T-cell (primary cell): ENCODE measurements around the gene ZCRB1. TPM values are rescaled to one million over a fixed set of nuclear protein-coding genes. Genes with fewer than 3 reads are reported as not detected.

Experiments
- ATAC-seq, 4 experiments: fragments of 200-7000 bp in 3 of 4; fragments of 150-1000 bp in 1 of 4; cut with Tn5 transposase; replicated peaks in 1 of 4; 1 replicate in 3 of 4; 2 replicates in 1 of 4; pipeline ENCODE4 v1.10.0; 2021; ENCODE audit warnings: moderate library complexity in 3 of 4, mild to moderate bottlenecking in 2 of 4, moderate number of reproducible peaks in 1 of 4
- CTCF ChIA-PET, 2 donors: fragments of 300-600 bp; sonication (Branson Sonifier 250); formaldehyde crosslinking; loops; one replicate each; lab custom pipeline; 2022; ENCODE audit warnings: antibody characterized with exemption in 2 of 2; lab: Charles Lee
- POLR2A ChIA-PET, 2 donors: fragments of 300-600 bp; sonication (Branson Sonifier 250); formaldehyde crosslinking; loops; one replicate each; lab custom pipeline; 2022; ENCODE audit warnings: antibody characterized with exemption in 2 of 2; lab: Charles Lee
- DNase-seq, 35 experiments: peaks; one replicate each; pipeline versions ENCODE4 v3.0.0 to v3.0.0-alpha.2; 2013 to 2023
- H3K27ac ChIP-seq: one replicate; pipeline ENCODE4 v1.5.1; 2013; ENCODE audit warnings: low read length
- H3K27me3 ChIP-seq, 2 experiments: replicated peaks in 1 of 2; 1 replicate in 1 of 2; 2 replicates in 1 of 2; pipeline versions ENCODE4 v1.6.1 to v1.7.0; 2013; ENCODE audit warnings: low read length in 1 of 2, mixed read lengths in 1 of 2; ENCODE audit not compliant: control insufficient read depth in 2 of 2, insufficient read depth in 2 of 2; ENCODE audit errors: extremely low read depth in 1 of 2
- H3K36me3 ChIP-seq, 2 donors: 1 replicate in 1 of 2; 2 replicates in 1 of 2; pipeline versions ENCODE4 v1.6.1 to v1.7.0; 2013; ENCODE audit warnings: low read length in 1 of 2; ENCODE audit not compliant: control insufficient read depth in 2 of 2, insufficient read depth in 1 of 2; ENCODE audit errors: extremely low read depth in 1 of 2
- H3K4me1 ChIP-seq, 2 experiments: 1 replicate in 1 of 2; 2 replicates in 1 of 2; pipeline versions ENCODE4 v1.6.1 to v1.7.0; 2013; ENCODE audit warnings: low read length in 2 of 2, mixed read lengths in 1 of 2; ENCODE audit not compliant: insufficient read depth in 2 of 2, control insufficient read depth in 1 of 2; ENCODE audit errors: extremely low read depth in 1 of 2
- H3K4me3 ChIP-seq, 2 donors: 1 replicate in 1 of 2; 2 replicates in 1 of 2; pipeline versions ENCODE4 v1.5.1 to v1.7.0; 2013; ENCODE audit warnings: mild to moderate bottlenecking in 2 of 2, low read length in 1 of 2, moderate library complexity in 1 of 2; ENCODE audit not compliant: control insufficient read depth in 1 of 2; ENCODE audit errors: extremely low read depth in 1 of 2
- H3K9me3 ChIP-seq: 2 replicates; pipeline ENCODE4 v1.7.0; 2013
- H3K27ac Mint-ChIP-seq, 2 donors: one replicate each; pipeline ENCODE4 v1.8.0; 2020 to 2021; ENCODE audit warnings: mild to moderate bottlenecking in 2 of 2, mixed read lengths in 2 of 2
- H3K27me3 Mint-ChIP-seq, 2 donors: one replicate each; pipeline ENCODE4 v1.8.0; 2021 to 2022; ENCODE audit warnings: mixed read lengths in 2 of 2
- H3K36me3 Mint-ChIP-seq: one replicate; pipeline ENCODE4 v1.8.0; 2021; ENCODE audit warnings: mixed read lengths
- H3K4me1 Mint-ChIP-seq, 3 donors: one replicate each; pipeline ENCODE4 v1.8.0; 2020 to 2022; ENCODE audit warnings: mixed read lengths in 3 of 3, mild to moderate bottlenecking in 1 of 3
- H3K4me3 Mint-ChIP-seq, 3 donors: one replicate each; pipeline ENCODE4 v1.8.0; 2020 to 2022; ENCODE audit warnings: mild to moderate bottlenecking in 3 of 3, mixed read lengths in 3 of 3, moderate library complexity in 3 of 3
- H3K9me3 Mint-ChIP-seq, 3 donors: one replicate each; pipeline ENCODE4 v1.8.0; 2020 to 2022; ENCODE audit warnings: mixed read lengths in 3 of 3
- WGBS: methylation state at CpG from one replicate; pipeline ENCODE4 v1.1.5; 2013; ENCODE audit warnings: missing lambda C conversion rate; ENCODE audit not compliant: insufficient coverage; 5-methylcytosine and 5-hydroxymethylcytosine counted together
- total RNA-seq, 35 experiments: library from RNA in 6 of 35; stranded (reverse) in 6 of 35; fragments of 120-200 nt in 1 of 35; gene quantifications; one replicate each; pipeline versions ENCODE4 v1.2.1 to v1.2.4 and lab custom pipeline; 2013 to 2026

The ZCRB1 gene
- total RNA-seq, 5 donors from 2014 or later (not counting 1 experiment from before 2014, with no cell fraction given) = 24.5 to 36.0 (median 29.4) TPM

- Histone ChIP-seq H3K4me3 (no peak overlapping the region), H3K27ac (no peak overlapping the region), H3K27me3 (no peaks in the 10 kb centered on the region), H3K4me1 (peaks cover 16 to 24% of the 10 kb centered on the region in 2 experiments), H3K9me3 (no peaks in the 10 kb centered on the region), H3K36me3 (peaks cover 0 to 5% of the 10 kb centered on the region in 2 donors)
- DNase-seq (no peak), ATAC-seq (no peak)
- H3K27me3 Mint-ChIP-seq = no peaks in the 10 kb centered on the region
- no peak overlapping the region for H3K27ac Mint-ChIP-seq
- H3K9me3 Mint-ChIP-seq = no peaks in the 10 kb centered on the region
- ChIA-PET CTCF (no interaction called here), POLR2A (interaction anchor here in 1 of 2 donors (0.7 kb wide), 1 partner anchor 392 kb away, joined by 4 read pairs; no protein-coding TSS in a partner anchor)
- H3K4me3 Mint-ChIP-seq = no peak overlapping the region
- peaks cover 32 to 38% (median 36%) of the 10 kb centered on the region in 3 donors for H3K4me1 Mint-ChIP-seq
- H3K36me3 Mint-ChIP-seq = peaks cover 30% of the 10 kb centered on the region
- 100% methylated on average over 1 of the region's 6 CpGs for WGBS
These were observed 2.0 kb downstream of the ZCRB1 start for GRCh38 chr12:42323856-42324255.

- CTCF ChIA-PET = interaction anchor here in 1 of 2 donors (0.6 kb wide), 1 partner anchor 13 kb away, joined by 3 read pairs; no protein-coding TSS in a partner anchor
- DNase-seq = no peak
- POLR2A ChIA-PET = interaction anchor here in 1 of 2 donors (0.6 kb wide), 3 partner anchors 56 to 154 kb away, joined by 3 to 6 read pairs (median 4); no protein-coding TSS in a partner anchor
- Histone ChIP-seq H3K4me3 (no peak overlapping the region), H3K27me3 (no peaks in the 10 kb centered on the region), H3K36me3 (peaks cover 0 to 5% of the 10 kb centered on the region in 2 donors), H3K9me3 (no peaks in the 10 kb centered on the region), H3K4me1 (peaks cover 10 to 14% of the 10 kb centered on the region in 2 experiments), H3K27ac (no peak overlapping the region)
- Mint-ChIP-seq H3K9me3 (no peaks in the 10 kb centered on the region), H3K27me3 (no peaks in the 10 kb centered on the region), H3K27ac (no peak overlapping the region), H3K36me3 (peaks cover 37% of the 10 kb centered on the region), H3K4me3 (no peak overlapping the region), H3K4me1 (peaks cover 23 to 26% (median 25%) of the 10 kb centered on the region in 3 donors)
- no peak for ATAC-seq
These were observed 3.3 kb downstream of the ZCRB1 start for GRCh38 chr12:42322567-42322966.

GRCh38 chr12:42320796-42321195 is 5.1 kb downstream of the ZCRB1 start:
- H3K9me3 Mint-ChIP-seq = no peaks in the 10 kb centered on the region
- DNase-seq = no peak
- Histone ChIP-seq H3K27me3 (no peaks in the 10 kb centered on the region), H3K36me3 (peaks cover 0 to 15% of the 10 kb centered on the region in 2 donors), H3K27ac (no peak overlapping the region), H3K4me1 (peaks cover 0 to 6% of the 10 kb centered on the region in 2 experiments), H3K9me3 (no peaks in the 10 kb centered on the region), H3K4me3 (no peak overlapping the region)
- H3K4me3 Mint-ChIP-seq = no peak overlapping the region
- no peak for ATAC-seq
- POLR2A ChIA-PET = interaction anchor here (0.6 to 1.0 kb wide), 2 partner anchors 11 kb away, joined by 3 read pairs; no protein-coding TSS in a partner anchor
- CTCF ChIA-PET = no interaction called here
- H3K4me1 Mint-ChIP-seq = peaks cover 12 to 13% (median 13%) of the 10 kb centered on the region in 3 donors
- H3K27me3 Mint-ChIP-seq = no peaks in the 10 kb centered on the region
- H3K36me3 Mint-ChIP-seq = peaks cover 41% of the 10 kb centered on the region
- no peak overlapping the region for H3K27ac Mint-ChIP-seq

DNA sequence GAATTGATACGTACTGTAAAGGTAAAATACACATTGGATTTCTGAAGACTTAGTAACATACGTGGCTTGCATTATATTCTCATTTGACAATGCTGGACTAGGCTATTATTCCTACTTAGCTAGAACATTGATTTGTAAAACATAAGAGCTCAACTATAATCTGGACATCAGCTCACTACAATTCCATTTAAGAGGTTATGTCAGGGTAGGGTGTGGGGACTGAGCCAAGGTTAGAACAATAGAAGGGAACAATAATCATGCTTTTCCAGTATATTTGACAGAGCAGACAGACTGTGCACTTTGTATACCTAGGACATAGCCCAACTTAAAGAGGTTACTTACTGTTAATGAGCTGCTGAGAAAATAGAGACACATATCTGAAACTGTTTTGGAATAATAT is 10.8 kb downstream of the ZCRB1 start:
- no peaks in the 10 kb centered on the region for H3K27me3 Mint-ChIP-seq
- no peak for ATAC-seq
- Histone ChIP-seq H3K27ac (no peak overlapping the region), H3K4me3 (no peak overlapping the region), H3K36me3 (peaks cover 0 to 23% of the 10 kb centered on the region in 2 donors), H3K9me3 (no peaks in the 10 kb centered on the region), H3K27me3 (no peaks in the 10 kb centered on the region), H3K4me1 (no peaks in the 10 kb centered on the region)
- H3K4me1 Mint-ChIP-seq = no peaks in the 10 kb centered on the region
- no peaks in the 10 kb centered on the region for H3K9me3 Mint-ChIP-seq
- WGBS = no CpG with 5 or more reads among the region's 2 CpGs
- no peak overlapping the region for H3K27ac Mint-ChIP-seq
- peaks cover 37% of the 10 kb centered on the region for H3K36me3 Mint-ChIP-seq
- no peak for DNase-seq
- POLR2A ChIA-PET = no interaction called here
- CTCF ChIA-PET = no interaction called here
- no peak overlapping the region for H3K4me3 Mint-ChIP-seq

- no peak overlapping the region for H3K4me3 ChIP-seq
- ChIA-PET CTCF (no interaction called here), POLR2A (no interaction called here)
- H3K27me3 ChIP-seq = no peaks in the 10 kb centered on the region
- H3K9me3 Mint-ChIP-seq = no peaks in the 10 kb centered on the region
- WGBS = 78% methylated on average over 3 of the region's 6 CpGs
- no peaks in the 10 kb centered on the region for H3K4me1 ChIP-seq
- H3K27me3 Mint-ChIP-seq = no peaks in the 10 kb centered on the region
- no peak overlapping the region for H3K27ac ChIP-seq
- DNase-seq (no peak), ATAC-seq (no peak)
- no peak overlapping the region for H3K27ac Mint-ChIP-seq
- no peaks in the 10 kb centered on the region for H3K4me1 Mint-ChIP-seq
- H3K4me3 Mint-ChIP-seq = no peak overlapping the region
- H3K36me3 Mint-ChIP-seq = peaks cover 20% of the 10 kb centered on the region
- H3K36me3 ChIP-seq = peaks cover 0 to 13% of the 10 kb centered on the region in 2 donors
- no peaks in the 10 kb centered on the region for H3K9me3 ChIP-seq
These were observed 15.9 kb downstream of the ZCRB1 start for GRCh38 chr12:42309996-42310395.

DNA sequence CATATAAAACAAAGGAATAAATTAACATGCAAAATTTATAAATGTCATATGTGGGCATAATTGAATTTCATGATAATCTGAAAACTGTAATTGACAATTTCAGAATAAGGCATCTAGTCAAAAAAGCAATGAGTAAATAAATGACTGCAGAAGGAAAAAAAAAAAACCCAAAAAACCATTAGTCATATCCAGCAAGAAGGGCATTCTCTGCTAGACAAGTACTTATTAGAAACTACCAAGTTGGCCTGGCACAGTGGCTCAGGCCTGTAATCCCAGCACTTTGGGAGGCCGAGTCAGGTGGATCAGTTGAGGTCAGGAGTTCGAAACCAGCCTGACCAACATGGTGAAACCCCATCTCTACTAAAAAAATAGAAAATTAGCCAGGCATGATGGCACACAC is 17.5 kb downstream of the ZCRB1 start:
- H3K4me3 ChIP-seq = no peak overlapping the region
- ATAC-seq (no peak), DNase-seq (no peak)
- ChIA-PET POLR2A (no interaction called here), CTCF (no interaction called here)
- no peaks in the 10 kb centered on the region for H3K27me3 ChIP-seq
- WGBS = no CpG with 5 or more reads among the region's 2 CpGs
- no peak overlapping the region for H3K27ac Mint-ChIP-seq
- no peak overlapping the region for H3K4me3 Mint-ChIP-seq
- H3K4me1 Mint-ChIP-seq = no peaks in the 10 kb centered on the region
- no peaks in the 10 kb centered on the region for H3K9me3 ChIP-seq
- H3K4me1 ChIP-seq = no peaks in the 10 kb centered on the region
- no peaks in the 10 kb centered on the region for H3K9me3 Mint-ChIP-seq
- no peak overlapping the region for H3K27ac ChIP-seq
- H3K27me3 Mint-ChIP-seq = no peaks in the 10 kb centered on the region
- peaks cover 13% of the 10 kb centered on the region for H3K36me3 Mint-ChIP-seq
- H3K36me3 ChIP-seq = peaks cover 0 to 9% of the 10 kb centered on the region in 2 donors

GRCh38 chr12:42306297-42306696 is 19.6 kb downstream of the ZCRB1 start:
- H3K27ac ChIP-seq = no peak overlapping the region
- H3K27me3 ChIP-seq = no peaks in the 10 kb centered on the region
- no peak overlapping the region for H3K4me3 Mint-ChIP-seq
- H3K27me3 Mint-ChIP-seq = no peaks in the 10 kb centered on the region
- H3K4me1 ChIP-seq = no peaks in the 10 kb centered on the region
- H3K9me3 Mint-ChIP-seq = no peaks in the 10 kb centered on the region
- H3K4me3 ChIP-seq = no peak overlapping the region
- DNase-seq (no peak), ATAC-seq (no peak)
- CTCF ChIA-PET = no interaction called here
- H3K27ac Mint-ChIP-seq = no peak overlapping the region
- H3K9me3 ChIP-seq = no peaks in the 10 kb centered on the region
- POLR2A ChIA-PET = no interaction called here
- no CpG with 5 or more reads among the region's 3 CpGs for WGBS
- H3K36me3 ChIP-seq = no peaks in the 10 kb centered on the region
- H3K4me1 Mint-ChIP-seq = no peaks in the 10 kb centered on the region
- peaks cover 4% of the 10 kb centered on the region for H3K36me3 Mint-ChIP-seq
